ENCODE measurements around the gene EPOP.
A peak's percentile ranks its signal among the peaks of the same experiment; 100 is the strongest.

EPOP gene

DNA sequence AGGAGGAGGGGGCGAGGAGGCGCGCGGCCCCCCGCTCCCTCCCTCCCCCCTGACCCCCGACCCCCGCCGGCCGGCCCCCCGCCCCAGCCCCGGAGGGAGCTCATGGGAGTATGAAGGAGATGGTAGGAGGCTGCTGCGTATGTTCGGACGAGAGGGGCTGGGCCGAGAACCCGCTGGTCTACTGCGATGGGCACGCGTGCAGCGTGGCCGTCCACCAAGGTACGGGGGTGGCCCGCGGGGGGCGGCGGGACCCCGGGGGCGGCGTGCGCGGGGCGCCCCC is 30.7 kb upstream of the EPOP start:
- Histone ChIP-seq H3K79me2 (ENCODE audit: insufficient read depth, low read length) (peaks cover 32% of the 10 kb centered on the region), H3K27ac (ENCODE audit: low read depth, low read length) (peak overlapping the region; percentile 69), H3K27me3 (ENCODE audit: low read length) (no peaks in the 10 kb centered on the region), H3K4me2 (ENCODE audit: low read depth, low read length, poor library complexity, severe bottlenecking) (peak overlapping the region; percentile 95), H4K20me1 (ENCODE audit: low read depth, low read length) (no peaks in the 10 kb centered on the region), H3K9me2 (replicated peaks; ENCODE audit: insufficient read depth, low read length) (no peaks in the 10 kb centered on the region), H2AFZ (ENCODE audit: low read depth, low read length, severe bottlenecking) (no peak overlapping the region), H3K9ac (ENCODE audit: low read length) (peak overlapping the region; percentile 93), H3F3A (ENCODE audit: insufficient read depth) (peaks cover 40% of the 10 kb centered on the region), H3K4me3 (ENCODE audit: insufficient read depth, low read length, poor library complexity, severe bottlenecking) (peak overlapping the region; percentile 93), H3K9me3 (ENCODE audit: insufficient read depth, low read length) (no peaks in the 10 kb centered on the region), H3K36me3 (ENCODE audit: low read length) (no peaks in the 10 kb centered on the region)
- TF ChIP-seq CTCF (IDR thresholded peaks at IDR 0.05; ENCODE audit: insufficient read depth, low read length, poor library complexity, severe bottlenecking) (no peak), EZH2phosphoT487 (conservative IDR thresholded peaks at IDR 0.05; ENCODE audit: low read length) (no peak)

- H3K9me3 ChIP-seq (ENCODE audit: insufficient read depth, low read length) = no peaks in the 10 kb centered on the region
- TF ChIP-seq EZH2phosphoT487 (conservative IDR thresholded peaks at IDR 0.05; ENCODE audit: low read length) (no peak), CTCF (IDR thresholded peaks at IDR 0.05; ENCODE audit: insufficient read depth, low read length, poor library complexity, severe bottlenecking) (no peak)
- peaks cover 32% of the 10 kb centered on the region for H3K79me2 ChIP-seq (ENCODE audit: insufficient read depth, low read length)
- H4K20me1 ChIP-seq (ENCODE audit: low read depth, low read length) = no peaks in the 10 kb centered on the region
- peak within 1 kb of the TSS; percentile 95 for H3K4me2 ChIP-seq (ENCODE audit: low read depth, low read length, poor library complexity, severe bottlenecking)
- no peaks in the 10 kb centered on the region for H3K9me2 ChIP-seq (replicated peaks; ENCODE audit: insufficient read depth, low read length)
- H3F3A ChIP-seq (ENCODE audit: insufficient read depth) = peaks cover 40% of the 10 kb centered on the region
- H3K36me3 ChIP-seq (ENCODE audit: low read length) = no peaks in the 10 kb centered on the region
- peak within 1 kb of the TSS; percentile 93 for H3K4me3 ChIP-seq (ENCODE audit: insufficient read depth, low read length, poor library complexity, severe bottlenecking)
- H2AFZ ChIP-seq (ENCODE audit: low read depth, low read length, severe bottlenecking) = peak within 1 kb of the TSS; percentile 81
- peak within 1 kb of the TSS; percentile 87 for H3K27ac ChIP-seq (ENCODE audit: low read depth, low read length)
- H3K27me3 ChIP-seq (ENCODE audit: low read length) = no peaks in the 10 kb centered on the region
- H3K9ac ChIP-seq (ENCODE audit: low read length) = peak within 1 kb of the TSS; percentile 93
Measured at GRCh38 chr17:38704606-38705522, 30.1 kb upstream of the EPOP start, which contains the start of gene MLLT6. Gene MLLT6 (plus strand): TSS chr17:38705273. CDS start chr17:38705633, 360 bp downstream.

DNA sequence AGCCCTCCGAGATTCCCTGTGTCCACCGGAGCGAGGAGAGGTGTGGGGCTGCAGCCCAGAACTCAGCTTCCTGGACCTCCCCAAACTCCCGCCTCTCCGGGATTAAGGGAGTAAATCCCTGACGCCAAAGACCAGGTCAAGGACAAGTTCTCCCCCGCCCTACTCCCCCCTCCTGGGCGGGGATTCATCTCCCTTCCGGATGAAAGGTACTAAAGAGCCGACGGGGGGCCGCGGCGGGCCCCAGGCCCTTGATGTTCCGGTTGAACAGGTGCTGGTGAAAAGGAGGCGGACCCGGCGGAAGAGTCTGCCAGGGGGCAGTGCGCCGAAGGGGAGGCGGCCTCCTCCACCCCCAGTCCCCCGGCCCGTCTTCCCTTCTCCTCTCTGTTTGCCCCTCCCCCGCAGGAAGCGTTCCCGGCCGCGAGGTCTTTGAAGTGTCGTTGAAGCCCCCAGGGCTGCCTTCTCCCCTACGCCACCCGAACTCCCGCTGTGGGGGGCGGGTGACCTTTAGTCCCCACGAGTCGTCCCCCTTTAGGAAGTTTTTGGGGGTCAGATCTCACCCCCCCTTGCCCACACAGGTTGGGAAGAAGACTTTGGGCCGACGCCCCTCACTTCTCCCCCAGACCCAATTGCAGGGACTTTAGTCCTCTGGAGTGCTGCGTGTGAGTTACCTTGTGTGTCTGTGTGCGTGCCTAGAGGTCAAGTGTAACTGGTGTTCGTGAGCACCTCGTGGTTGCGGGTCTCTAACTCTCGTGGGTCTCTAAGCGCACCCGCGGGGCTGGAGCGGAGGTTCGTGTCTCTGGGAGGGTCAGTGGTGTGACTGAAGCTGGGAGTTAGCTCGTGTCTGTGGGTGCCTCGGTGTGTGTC is 29.2 kb upstream of the EPOP start:
- H3K27ac ChIP-seq (ENCODE audit: low read depth, low read length) = peak overlapping the region; percentile 87
- TF ChIP-seq EZH2phosphoT487 (conservative IDR thresholded peaks at IDR 0.05; ENCODE audit: low read length) (no peak), CTCF (IDR thresholded peaks at IDR 0.05; ENCODE audit: insufficient read depth, low read length, poor library complexity, severe bottlenecking) (no peak)
- H3K36me3 ChIP-seq (ENCODE audit: low read length) = no peaks in the 10 kb centered on the region
- H3K9me2 ChIP-seq (replicated peaks; ENCODE audit: insufficient read depth, low read length) = no peaks in the 10 kb centered on the region
- peak overlapping the region; percentile 83 for H3K4me2 ChIP-seq (ENCODE audit: low read depth, low read length, poor library complexity, severe bottlenecking)
- H3F3A ChIP-seq (ENCODE audit: insufficient read depth) = peaks cover 40% of the 10 kb centered on the region
- no peaks in the 10 kb centered on the region for H3K9me3 ChIP-seq (ENCODE audit: insufficient read depth, low read length)
- H3K27me3 ChIP-seq (ENCODE audit: low read length) = no peaks in the 10 kb centered on the region
- H3K79me2 ChIP-seq (ENCODE audit: insufficient read depth, low read length) = peaks cover 32% of the 10 kb centered on the region
- peak overlapping the region; percentile 83 for H3K4me3 ChIP-seq (ENCODE audit: insufficient read depth, low read length, poor library complexity, severe bottlenecking)
- peak overlapping the region; percentile 81 for H2AFZ ChIP-seq (ENCODE audit: low read depth, low read length, severe bottlenecking)
- H4K20me1 ChIP-seq (ENCODE audit: low read depth, low read length) = no peaks in the 10 kb centered on the region
- H3K9ac ChIP-seq (ENCODE audit: low read length) = peak overlapping the region; percentile 93
